Measurements from ENCODE around the gene RHBDD1.

The RHBDD1 gene

GRCh38 chr2:226865273-226865672 is 29.4 kb downstream of the RHBDD1 start:
- H3K4me1 ChIP-seq (ENCODE audit: insufficient read depth, poor library complexity, severe bottlenecking) = no peaks in the 10 kb centered on the region
- ATAC-seq (ENCODE audit: low read depth) = no peak
- no peaks in the 10 kb centered on the region for H3K27me3 ChIP-seq (ENCODE audit: insufficient read depth, poor library complexity, severe bottlenecking)
- no peaks in the 10 kb centered on the region for H3K9me3 ChIP-seq (ENCODE audit: severe bottlenecking)
- no peak overlapping the region for H3K4me3 ChIP-seq (ENCODE audit: severe bottlenecking)
- TF ChIP-seq CTCF (IDR thresholded peaks at IDR 0.05; ENCODE audit: poor library complexity, severe bottlenecking) = no peak
- H3K36me3 ChIP-seq (ENCODE audit: low read depth) = peaks cover 16% of the 10 kb centered on the region
- no peak overlapping the region for H3K27ac ChIP-seq (ENCODE audit: poor library complexity, severe bottlenecking)
- DNase-seq (ENCODE audit: low spot score) = no peak

GRCh38 chr2:226865710-226866109 is 29.9 kb downstream of the RHBDD1 start:
- Histone ChIP-seq H3K9me3 (ENCODE audit: severe bottlenecking) (no peaks in the 10 kb centered on the region), H3K4me3 (ENCODE audit: severe bottlenecking) (no peak overlapping the region), H3K27ac (ENCODE audit: poor library complexity, severe bottlenecking) (no peak overlapping the region), H3K27me3 (ENCODE audit: insufficient read depth, poor library complexity, severe bottlenecking) (no peaks in the 10 kb centered on the region), H3K4me1 (ENCODE audit: insufficient read depth, poor library complexity, severe bottlenecking) (no peaks in the 10 kb centered on the region), H3K36me3 (ENCODE audit: low read depth) (peaks cover 16% of the 10 kb centered on the region)
- no peak for TF ChIP-seq CTCF (IDR thresholded peaks at IDR 0.05; ENCODE audit: poor library complexity, severe bottlenecking)
- ATAC-seq (ENCODE audit: low read depth) (no peak), DNase-seq (ENCODE audit: low spot score) (no peak)

- H3K27me3 ChIP-seq (ENCODE audit: insufficient read depth, poor library complexity, severe bottlenecking) = no peaks in the 10 kb centered on the region
- ATAC-seq (ENCODE audit: low read depth) = no peak
- no peak overlapping the region for H3K4me3 ChIP-seq (ENCODE audit: severe bottlenecking)
- TF ChIP-seq CTCF (IDR thresholded peaks at IDR 0.05; ENCODE audit: poor library complexity, severe bottlenecking) = no peak
- peaks cover 16% of the 10 kb centered on the region for H3K36me3 ChIP-seq (ENCODE audit: low read depth)
- H3K4me1 ChIP-seq (ENCODE audit: insufficient read depth, poor library complexity, severe bottlenecking) = no peaks in the 10 kb centered on the region
- no peak for DNase-seq (ENCODE audit: low spot score)
- no peaks in the 10 kb centered on the region for H3K9me3 ChIP-seq (ENCODE audit: severe bottlenecking)
- no peak overlapping the region for H3K27ac ChIP-seq (ENCODE audit: poor library complexity, severe bottlenecking)
These were observed 32.7 kb downstream of the RHBDD1 start for GRCh38 chr2:226868331-226869162.

- H3K9me3 ChIP-seq (ENCODE audit: severe bottlenecking) = no peaks in the 10 kb centered on the region
- DNase-seq (ENCODE audit: low spot score) (no peak), ATAC-seq (ENCODE audit: low read depth) (no peak)
- H3K36me3 ChIP-seq (ENCODE audit: low read depth) = peaks cover 16% of the 10 kb centered on the region
- TF ChIP-seq CTCF (IDR thresholded peaks at IDR 0.05; ENCODE audit: poor library complexity, severe bottlenecking) = no peak
- H3K27ac ChIP-seq (ENCODE audit: poor library complexity, severe bottlenecking) = no peak overlapping the region
- H3K4me3 ChIP-seq (ENCODE audit: severe bottlenecking) = no peak overlapping the region
- no peaks in the 10 kb centered on the region for H3K4me1 ChIP-seq (ENCODE audit: insufficient read depth, poor library complexity, severe bottlenecking)
- H3K27me3 ChIP-seq (ENCODE audit: insufficient read depth, poor library complexity, severe bottlenecking) = no peaks in the 10 kb centered on the region
These were observed 33.5 kb downstream of the RHBDD1 start for GRCh38 chr2:226869371-226869770.

GRCh38 chr2:226873051-226873620 is 37.3 kb downstream of the RHBDD1 start:
- DNase-seq (ENCODE audit: low spot score) = no peak
- Histone ChIP-seq H3K27me3 (ENCODE audit: insufficient read depth, poor library complexity, severe bottlenecking) (no peaks in the 10 kb centered on the region), H3K9me3 (ENCODE audit: severe bottlenecking) (no peaks in the 10 kb centered on the region), H3K4me3 (ENCODE audit: severe bottlenecking) (no peak overlapping the region), H3K36me3 (ENCODE audit: low read depth) (no peaks in the 10 kb centered on the region; the same call in 1 of the 2 replicates), H3K27ac (ENCODE audit: poor library complexity, severe bottlenecking) (no peak overlapping the region), H3K4me1 (ENCODE audit: insufficient read depth, poor library complexity, severe bottlenecking) (no peaks in the 10 kb centered on the region)
- TF ChIP-seq CTCF (IDR thresholded peaks at IDR 0.05; ENCODE audit: poor library complexity, severe bottlenecking) = no peak
- no peak for ATAC-seq (ENCODE audit: low read depth)

Data from RWPE2 (cell line).